Kidney epithelial cell (primary cell): ENCODE results near the gene PIP4K2A. TPM values are rescaled to one million over a fixed set of nuclear protein-coding genes. Genes with fewer than 3 reads are reported as not detected.
A peak's percentile ranks its signal among the peaks of the same experiment; 100 is the strongest.

Experiments used
- DNase-seq: peaks from one replicate; pipeline ENCODE4 v3.0.0-alpha.2; 2010; ENCODE audit warnings: low read depth
- H3K27me3 ChIP-seq: 2 replicates; pipeline ENCODE4 v1.6.0; 2011; ENCODE audit warnings: low read length; ENCODE audit not compliant: control insufficient read depth, insufficient read depth
- H3K36me3 ChIP-seq: 2 replicates; pipeline ENCODE4 v1.5.1; 2011; ENCODE audit warnings: low read length; ENCODE audit not compliant: control insufficient read depth, insufficient read depth
- H3K4me3 ChIP-seq: 2 replicates; pipeline ENCODE4 v1.5.1; 2011; ENCODE audit warnings: low read depth, mild to moderate bottlenecking, control low read depth, low read length
- total RNA-seq: library from RNA; depleted of rRNA; stranded (reverse); fragments of >200 nt; gene quantifications from 2 replicates; pipeline ENCODE4 v1.2.3, GENCODE V29; 2015
- TF ChIP-seq, protein P1 (sequence below): IDR thresholded peaks from 2 replicates; pipeline ENCODE4 v1.5.1; 2011; ENCODE audit warnings: mild to moderate bottlenecking, moderate library complexity, low read length, control low read depth, inconsistent platforms; ENCODE audit not compliant: insufficient read depth, poor library complexity, severe bottlenecking

Gene PIP4K2A
- total RNA-seq, 1 donor from 2014 or later, result 23.6 TPM

GRCh38 chr10:22690614-22691431 lies 23.6 kb downstream of the PIP4K2A start:
- TF ChIP-seq, protein P1, sequence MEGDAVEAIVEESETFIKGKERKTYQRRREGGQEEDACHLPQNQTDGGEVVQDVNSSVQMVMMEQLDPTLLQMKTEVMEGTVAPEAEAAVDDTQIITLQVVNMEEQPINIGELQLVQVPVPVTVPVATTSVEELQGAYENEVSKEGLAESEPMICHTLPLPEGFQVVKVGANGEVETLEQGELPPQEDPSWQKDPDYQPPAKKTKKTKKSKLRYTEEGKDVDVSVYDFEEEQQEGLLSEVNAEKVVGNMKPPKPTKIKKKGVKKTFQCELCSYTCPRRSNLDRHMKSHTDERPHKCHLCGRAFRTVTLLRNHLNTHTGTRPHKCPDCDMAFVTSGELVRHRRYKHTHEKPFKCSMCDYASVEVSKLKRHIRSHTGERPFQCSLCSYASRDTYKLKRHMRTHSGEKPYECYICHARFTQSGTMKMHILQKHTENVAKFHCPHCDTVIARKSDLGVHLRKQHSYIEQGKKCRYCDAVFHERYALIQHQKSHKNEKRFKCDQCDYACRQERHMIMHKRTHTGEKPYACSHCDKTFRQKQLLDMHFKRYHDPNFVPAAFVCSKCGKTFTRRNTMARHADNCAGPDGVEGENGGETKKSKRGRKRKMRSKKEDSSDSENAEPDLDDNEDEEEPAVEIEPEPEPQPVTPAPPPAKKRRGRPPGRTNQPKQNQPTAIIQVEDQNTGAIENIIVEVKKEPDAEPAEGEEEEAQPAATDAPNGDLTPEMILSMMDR, result no peak
- Histone ChIP-seq H3K4me3 (no peak overlapping the region), H3K27me3 (no peaks in the 10 kb centered on the region), H3K36me3 (no peaks in the 10 kb centered on the region)
- no peak for DNase-seq

DNA sequence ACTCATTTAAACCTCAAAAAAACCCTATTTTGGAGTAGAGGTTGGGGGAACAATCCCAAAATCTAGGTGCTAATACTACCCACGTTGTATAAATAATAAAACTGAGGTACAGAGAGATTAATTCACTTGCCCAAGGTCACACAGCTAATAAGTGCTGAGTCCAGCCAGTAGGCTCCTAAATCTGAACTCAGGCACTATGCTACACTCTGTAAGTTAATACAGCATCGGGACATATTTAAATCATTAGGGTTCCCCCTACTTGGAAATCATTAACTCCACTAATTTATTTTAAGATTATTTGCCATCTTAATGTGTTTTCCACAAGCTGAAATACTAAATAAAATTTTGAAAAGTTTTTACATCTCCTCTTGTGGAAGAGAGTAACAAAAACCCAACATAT lies 24.2 kb downstream of the PIP4K2A start:
- no peak overlapping the region for H3K4me3 ChIP-seq
- H3K27me3 ChIP-seq, result no peaks in the 10 kb centered on the region
- no peaks in the 10 kb centered on the region for H3K36me3 ChIP-seq
- no peak for DNase-seq
- TF ChIP-seq, protein P1, result no peak

- H3K27me3 ChIP-seq, result no peaks in the 10 kb centered on the region
- no peak overlapping the region for H3K4me3 ChIP-seq
- TF ChIP-seq, protein P1, result no peak
- no peaks in the 10 kb centered on the region for H3K36me3 ChIP-seq
- no peak for DNase-seq
Measured at GRCh38 chr10:22686347-22686746, 28.0 kb downstream of the PIP4K2A start.

- TF ChIP-seq, protein P1, result no peak
- H3K36me3 ChIP-seq, result no peaks in the 10 kb centered on the region
- H3K4me3 ChIP-seq, result no peak overlapping the region
Measured at GRCh38 chr10:22685926-22686325, 28.5 kb downstream of the PIP4K2A start.

DNA sequence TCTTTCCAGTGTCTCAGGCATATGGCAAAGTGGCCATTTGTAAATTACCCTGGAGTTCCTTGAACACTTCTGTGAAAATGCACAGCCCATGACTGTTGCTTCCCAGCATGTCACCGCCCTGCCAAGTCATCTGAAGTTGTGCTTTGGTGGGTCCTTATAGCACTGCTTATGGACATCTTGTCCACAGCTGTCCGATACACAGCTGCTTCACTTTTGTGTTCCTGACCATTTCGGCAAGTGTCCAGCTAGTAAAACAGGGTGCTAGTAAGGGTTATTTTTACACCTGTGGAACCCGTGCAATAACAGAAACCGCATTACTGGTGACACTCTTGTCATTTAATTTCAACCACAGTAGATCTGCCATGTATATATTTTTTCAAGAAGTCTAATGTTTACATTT lies 29.7 kb downstream of the PIP4K2A start:
- H3K27me3 ChIP-seq, result no peaks in the 10 kb centered on the region
- H3K36me3 ChIP-seq, result no peaks in the 10 kb centered on the region
- H3K4me3 ChIP-seq, result no peak overlapping the region
- DNase-seq, result no peak
- TF ChIP-seq, protein P1, result no peak

More at GRCh38 chr10:22685926-22686325, 28.5 kb downstream of the PIP4K2A start:
- H3K27me3 ChIP-seq, result no peaks in the 10 kb centered on the region
- no peak for DNase-seq

DNA sequence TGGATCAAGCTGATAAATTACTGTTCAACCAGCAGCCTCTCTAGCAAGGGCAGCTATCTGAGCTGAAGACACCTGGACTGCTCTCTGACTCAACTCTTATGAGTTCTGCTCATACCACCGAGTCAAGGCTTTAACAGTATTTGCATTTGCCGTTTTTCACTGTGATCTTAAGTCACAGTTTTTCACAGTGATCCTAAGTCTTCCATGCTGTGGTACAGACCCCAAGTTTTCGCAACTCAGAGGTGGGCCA lies 31.3 kb downstream of the PIP4K2A start:
- Histone ChIP-seq H3K4me3 (no peak overlapping the region), H3K27me3 (no peaks in the 10 kb centered on the region), H3K36me3 (no peaks in the 10 kb centered on the region)
- DNase-seq, result peak; percentile 43
- TF ChIP-seq, protein P1, result no peak
